Measurements from ENCODE around the gene TXNL1. TPM values are rescaled to one million over a fixed set of nuclear protein-coding genes. Genes with fewer than 3 reads are reported as not detected.
A peak's percentile ranks its signal among the peaks of the same experiment; 100 is the strongest.

Gene TXNL1
- total RNA-seq, 1 donor from 2014 or later, result 104 TPM

- Mint-ChIP-seq H3K4me3 (peak overlapping the region; percentile 98), H3K4me1 (peaks cover 40% of the 10 kb centered on the region), H3K36me3 (ENCODE audit: low read depth) (peaks cover 37% of the 10 kb centered on the region), H3K9me3 (peaks cover 10% of the 10 kb centered on the region), H3K27me3 (no peaks in the 10 kb centered on the region), H3K27ac (peak overlapping the region; percentile 96)
- no peak for DNase-seq
- intact Hi-C loops (cut with micrococcal nuclease), result loop anchor here (5.0 to 10.0 kb wide), 2 partner anchors 948 to 985 kb away; partner anchors contain the start of genes FECH and NARS1
These were observed 1.2 kb downstream of the TXNL1 start for GRCh38 chr18:56637176-56637575.

- Mint-ChIP-seq H3K27me3 (no peaks in the 10 kb centered on the region), H3K4me1 (peaks cover 43% of the 10 kb centered on the region), H3K9me3 (peaks cover 10% of the 10 kb centered on the region), H3K4me3 (no peak overlapping the region), H3K36me3 (ENCODE audit: low read depth) (peaks cover 51% of the 10 kb centered on the region), H3K27ac (no peak overlapping the region)
- no peak for DNase-seq
- intact Hi-C loops (cut with micrococcal nuclease), result loop anchor here (5.0 to 10.0 kb wide), 2 partner anchors 950 to 987 kb away; partner anchors contain the start of genes FECH and NARS1
These were observed 3.4 kb downstream of the TXNL1 start for GRCh38 chr18:56635007-56635406.

DNA sequence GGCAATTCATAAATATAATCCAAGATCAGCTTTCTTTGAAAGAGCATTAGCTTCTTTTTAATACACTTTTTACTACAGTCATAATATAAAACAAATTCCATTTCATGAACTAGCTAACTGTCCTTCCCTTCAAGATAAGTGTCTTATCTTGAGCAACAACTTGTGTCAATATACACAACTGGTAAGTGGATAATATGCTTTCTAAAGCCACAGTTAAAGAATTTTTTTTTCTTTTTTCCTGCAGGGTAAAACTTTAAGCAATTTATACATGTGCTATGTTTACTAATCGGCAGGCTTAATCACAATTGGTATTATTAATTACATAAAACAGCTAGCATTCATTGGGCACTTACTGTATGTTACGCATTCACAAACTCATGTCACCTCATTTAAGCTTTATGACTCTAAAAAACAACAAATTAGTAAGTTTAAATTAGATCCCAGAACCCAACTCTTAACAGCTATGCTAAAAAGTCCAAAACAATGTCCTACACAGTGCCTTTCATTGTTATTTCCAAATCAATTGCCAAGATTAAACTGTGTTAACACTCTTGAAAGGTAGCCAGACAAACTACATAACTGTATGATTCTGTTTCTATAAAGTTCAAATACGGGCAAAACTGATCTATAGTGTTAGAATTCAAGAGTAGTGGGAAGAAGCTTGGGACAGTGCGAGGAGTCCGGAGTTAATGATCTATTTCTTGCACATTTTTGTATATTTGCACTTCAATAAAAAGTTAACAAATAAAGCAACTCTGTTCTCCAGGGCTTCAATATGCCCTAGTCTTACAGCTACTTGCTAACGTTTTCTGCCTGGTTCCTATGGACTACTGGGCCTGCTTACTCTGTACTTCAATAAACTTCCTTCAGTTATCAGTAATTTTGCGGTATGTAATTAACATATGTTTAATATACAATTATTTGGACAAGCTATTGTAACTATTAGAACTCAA lies 6.0 kb downstream of the TXNL1 start:
- H3K36me3 Mint-ChIP-seq (ENCODE audit: low read depth), result peaks cover 47% of the 10 kb centered on the region
- DNase-seq, result no peak

GRCh38 chr18:56627991-56628390 lies 10.4 kb downstream of the TXNL1 start:
- Mint-ChIP-seq H3K36me3 (ENCODE audit: low read depth) (peaks cover 40% of the 10 kb centered on the region), H3K9me3 (no peaks in the 10 kb centered on the region), H3K4me1 (peaks cover 13% of the 10 kb centered on the region), H3K27me3 (no peaks in the 10 kb centered on the region), H3K4me3 (no peak overlapping the region), H3K27ac (no peak overlapping the region)
- DNase-seq, result no peak
- intact Hi-C loops (cut with micrococcal nuclease), result no loop called here

More for the DNA sequence above, 6.0 kb downstream of the TXNL1 start:
- no peak overlapping the region for H3K27ac Mint-ChIP-seq
- H3K4me3 Mint-ChIP-seq, result no peak overlapping the region
- H3K27me3 Mint-ChIP-seq, result no peaks in the 10 kb centered on the region
- intact Hi-C loops (cut with micrococcal nuclease), result loop anchor here (10.0 kb wide), 1 partner anchor 952 kb away; the partner anchor contains the start of gene FECH
- H3K4me1 Mint-ChIP-seq, result peaks cover 37% of the 10 kb centered on the region
- no peaks in the 10 kb centered on the region for H3K9me3 Mint-ChIP-seq

DNA sequence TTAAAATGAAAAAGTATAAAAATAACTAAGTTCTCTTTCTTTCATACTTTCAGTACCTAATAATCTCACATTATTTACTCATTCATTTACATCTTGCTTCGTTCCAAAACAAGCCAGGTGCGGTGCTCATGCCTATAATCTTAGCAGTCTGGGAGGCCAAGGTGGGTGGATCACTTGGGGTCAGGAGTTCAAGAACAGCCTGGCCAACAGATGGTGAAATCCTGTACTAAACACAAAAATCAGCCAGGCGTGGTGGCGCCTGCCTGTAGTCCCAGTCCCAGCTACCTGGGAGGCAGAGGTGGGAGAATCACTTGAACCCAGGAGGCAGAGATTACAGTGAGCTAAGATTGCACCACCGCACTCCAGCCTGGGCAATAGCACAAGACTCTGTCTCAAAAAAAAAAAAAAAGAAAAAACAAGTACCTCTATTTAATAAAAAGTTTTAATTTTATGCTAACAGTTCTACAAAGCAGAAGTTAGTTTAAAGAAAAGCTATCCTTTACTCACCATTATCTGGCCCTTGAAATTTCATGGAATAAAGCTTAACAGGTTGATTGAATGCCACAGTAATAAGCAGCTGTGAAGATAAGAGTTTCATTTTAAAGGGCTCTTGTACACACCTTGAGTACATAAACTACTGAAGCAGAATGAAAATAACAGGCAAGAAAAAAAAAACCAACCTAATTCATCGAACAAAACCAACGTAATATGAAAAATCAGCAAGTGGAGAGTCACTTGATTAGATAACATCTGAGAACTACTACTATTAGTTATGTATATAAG lies 22.5 kb downstream of the TXNL1 start:
- Mint-ChIP-seq H3K27ac (no peak overlapping the region), H3K4me3 (no peak overlapping the region), H3K4me1 (peaks cover 2% of the 10 kb centered on the region), H3K9me3 (no peaks in the 10 kb centered on the region), H3K27me3 (no peaks in the 10 kb centered on the region), H3K36me3 (ENCODE audit: low read depth) (peaks cover 46% of the 10 kb centered on the region)
- intact Hi-C loops (cut with micrococcal nuclease), result no loop called here
- DNase-seq, result no peak

- no peaks in the 10 kb centered on the region for H3K27me3 Mint-ChIP-seq
- no peak for DNase-seq
- intact Hi-C loops (cut with micrococcal nuclease), result no loop called here
- H3K4me1 Mint-ChIP-seq, result peaks cover 2% of the 10 kb centered on the region
- H3K4me3 Mint-ChIP-seq, result no peak overlapping the region
- no peak overlapping the region for H3K27ac Mint-ChIP-seq
- H3K36me3 Mint-ChIP-seq (ENCODE audit: low read depth), result peaks cover 37% of the 10 kb centered on the region
- no peaks in the 10 kb centered on the region for H3K9me3 Mint-ChIP-seq
These were observed 31.8 kb downstream of the TXNL1 start for GRCh38 chr18:56606618-56607017.

GRCh38 chr18:56598422-56598821 lies 40.0 kb downstream of the TXNL1 start:
- H3K4me3 Mint-ChIP-seq, result no peak overlapping the region
- no peak overlapping the region for H3K27ac Mint-ChIP-seq
- no peaks in the 10 kb centered on the region for H3K4me1 Mint-ChIP-seq
- no peaks in the 10 kb centered on the region for H3K9me3 Mint-ChIP-seq
- DNase-seq, result no peak
- peaks cover 4% of the 10 kb centered on the region for H3K36me3 Mint-ChIP-seq (ENCODE audit: low read depth)
- peaks cover 1% of the 10 kb centered on the region for H3K27me3 Mint-ChIP-seq
- intact Hi-C loops (cut with micrococcal nuclease), result no loop called here

GRCh38 chr18:56593906-56594305 lies 44.5 kb downstream of the TXNL1 start:
- H3K27me3 Mint-ChIP-seq, result peaks cover 8% of the 10 kb centered on the region

DNA sequence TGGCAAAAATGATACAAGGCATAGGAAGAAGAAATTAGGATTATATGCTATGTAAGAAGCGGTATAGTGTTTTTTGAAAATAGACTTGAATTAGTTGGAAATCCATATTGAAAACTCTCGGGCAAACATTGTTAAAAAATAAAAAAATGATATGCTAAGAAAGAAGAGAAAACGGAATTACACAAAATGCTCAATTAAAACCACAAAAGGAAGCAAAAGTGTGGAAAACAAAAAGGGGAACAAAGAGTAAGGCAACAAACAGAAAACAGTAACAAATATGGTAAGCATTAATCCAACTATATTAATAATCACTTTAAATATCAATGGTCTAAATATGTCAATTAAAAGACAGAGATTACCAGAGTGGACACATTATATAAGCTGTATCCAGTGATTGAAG lies 58.4 kb downstream of the TXNL1 start:
- Mint-ChIP-seq H3K4me3 (no peak overlapping the region), H3K9me3 (no peaks in the 10 kb centered on the region)

More at GRCh38 chr18:56593906-56594305, 44.5 kb downstream of the TXNL1 start:
- Mint-ChIP-seq H3K27ac (no peak overlapping the region), H3K4me3 (no peak overlapping the region), H3K4me1 (no peaks in the 10 kb centered on the region), H3K36me3 (ENCODE audit: low read depth) (no peaks in the 10 kb centered on the region), H3K9me3 (no peaks in the 10 kb centered on the region)
- intact Hi-C loops (cut with micrococcal nuclease), result no loop called here
- DNase-seq, result no peak

DNA sequence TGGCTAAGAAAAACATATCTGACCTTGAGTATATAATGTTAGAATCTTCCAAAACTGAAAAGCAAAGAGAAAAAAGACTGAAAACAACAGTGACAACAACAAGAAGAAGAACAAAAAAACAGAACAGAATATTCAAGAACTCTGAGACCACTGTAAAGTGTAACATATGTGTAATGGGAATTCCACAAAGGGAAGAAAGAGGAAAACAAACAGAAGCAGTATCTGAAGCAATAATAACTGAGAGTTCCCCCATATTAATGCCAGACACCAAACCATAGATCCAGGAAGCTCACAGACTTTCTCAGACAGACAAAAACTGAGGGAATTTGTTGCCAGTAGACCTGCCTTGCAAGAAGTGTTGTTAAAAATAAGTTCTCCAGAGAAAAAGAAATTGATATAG lies 58.9 kb downstream of the TXNL1 start:
- Mint-ChIP-seq H3K27ac (no peak overlapping the region), H3K36me3 (ENCODE audit: low read depth) (no peaks in the 10 kb centered on the region), H3K4me1 (no peaks in the 10 kb centered on the region), H3K27me3 (peaks cover 15% of the 10 kb centered on the region), H3K4me3 (no peak overlapping the region), H3K9me3 (no peaks in the 10 kb centered on the region)
- no peak for DNase-seq
- intact Hi-C loops (cut with micrococcal nuclease), result no loop called here

More for the DNA sequence above, 58.4 kb downstream of the TXNL1 start:
- Mint-ChIP-seq H3K36me3 (ENCODE audit: low read depth) (no peaks in the 10 kb centered on the region), H3K4me1 (no peaks in the 10 kb centered on the region), H3K27me3 (peaks cover 15% of the 10 kb centered on the region), H3K27ac (no peak overlapping the region)
- no peak for DNase-seq
- intact Hi-C loops (cut with micrococcal nuclease), result no loop called here

- no peak for DNase-seq
- no peaks in the 10 kb centered on the region for H3K4me1 Mint-ChIP-seq
- intact Hi-C loops (cut with micrococcal nuclease), result loop anchor here (1.0 kb wide), 2 partner anchors 1162 to 1343 kb away; no protein-coding TSS in a partner anchor
- H3K9me3 Mint-ChIP-seq, result no peaks in the 10 kb centered on the region
- H3K27ac Mint-ChIP-seq, result no peak overlapping the region
- H3K36me3 Mint-ChIP-seq (ENCODE audit: low read depth), result no peaks in the 10 kb centered on the region
- no peak overlapping the region for H3K4me3 Mint-ChIP-seq
- H3K27me3 Mint-ChIP-seq, result peaks cover 10% of the 10 kb centered on the region
These were observed 61.4 kb downstream of the TXNL1 start for GRCh38 chr18:56576826-56577573.

GRCh38 chr18:56575819-56576663 lies 62.4 kb downstream of the TXNL1 start:
- no peaks in the 10 kb centered on the region for H3K9me3 Mint-ChIP-seq
- H3K27ac Mint-ChIP-seq, result no peak overlapping the region
- intact Hi-C loops (cut with micrococcal nuclease), result loop anchor here (1.0 kb wide), 2 partner anchors 1161 to 1342 kb away; no protein-coding TSS in a partner anchor
- DNase-seq, result peak; percentile 65
- H3K4me3 Mint-ChIP-seq, result no peak overlapping the region
- no peaks in the 10 kb centered on the region for H3K36me3 Mint-ChIP-seq (ENCODE audit: low read depth)
- H3K4me1 Mint-ChIP-seq, result no peaks in the 10 kb centered on the region
- H3K27me3 Mint-ChIP-seq, result peaks cover 7% of the 10 kb centered on the region
